ENCODE results near the gene HIVEP1. TPM values are rescaled to one million over a fixed set of nuclear protein-coding genes. Genes with fewer than 3 reads are reported as not detected.

HIVEP1 gene
- total RNA-seq, 1 donor from 2014 or later: 27.8 TPM

GRCh38 chr6:12014873-12015149, 2.7 kb downstream of the HIVEP1 start:
- no peak for DNase-seq (ENCODE audit: extremely low spot score, unreplicated experiment)
- Mint-ChIP-seq H3K9me3 (ENCODE audit: unreplicated experiment) (peaks cover 7% of the 10 kb centered on the region), H3K36me3 (ENCODE audit: unreplicated experiment) (peaks cover 23% of the 10 kb centered on the region), H3K4me3 (ENCODE audit: unreplicated experiment) (no peak overlapping the region), H3K27me3 (ENCODE audit: unreplicated experiment) (no peaks in the 10 kb centered on the region), H3K27ac (ENCODE audit: unreplicated experiment) (no peak overlapping the region), H3K4me1 (ENCODE audit: unreplicated experiment) (peaks cover 26% of the 10 kb centered on the region)
- no peak for TF ChIP-seq CTCF (IDR thresholded peaks at IDR 0.05)

GRCh38 chr6:12017263-12017662, 5.2 kb downstream of the HIVEP1 start:
- Mint-ChIP-seq H3K27ac (ENCODE audit: unreplicated experiment) (no peak overlapping the region), H3K27me3 (ENCODE audit: unreplicated experiment) (no peaks in the 10 kb centered on the region), H3K9me3 (ENCODE audit: unreplicated experiment) (peaks cover 7% of the 10 kb centered on the region), H3K4me1 (ENCODE audit: unreplicated experiment) (peaks cover 17% of the 10 kb centered on the region), H3K36me3 (ENCODE audit: unreplicated experiment) (peaks cover 36% of the 10 kb centered on the region), H3K4me3 (ENCODE audit: unreplicated experiment) (no peak overlapping the region)
- no peak for DNase-seq (ENCODE audit: extremely low spot score, unreplicated experiment)
- no peak for TF ChIP-seq CTCF (IDR thresholded peaks at IDR 0.05)

GRCh38 chr6:12017876-12018401, 5.8 kb downstream of the HIVEP1 start:
- peaks cover 17% of the 10 kb centered on the region for H3K4me1 Mint-ChIP-seq (ENCODE audit: unreplicated experiment)
- peaks cover 38% of the 10 kb centered on the region for H3K36me3 Mint-ChIP-seq (ENCODE audit: unreplicated experiment)
- no peak for TF ChIP-seq CTCF (IDR thresholded peaks at IDR 0.05)
- peaks cover 7% of the 10 kb centered on the region for H3K9me3 Mint-ChIP-seq (ENCODE audit: unreplicated experiment)
- no peak for DNase-seq (ENCODE audit: extremely low spot score, unreplicated experiment)
- no peak overlapping the region for H3K4me3 Mint-ChIP-seq (ENCODE audit: unreplicated experiment)
- H3K27me3 Mint-ChIP-seq (ENCODE audit: unreplicated experiment): no peaks in the 10 kb centered on the region
- H3K27ac Mint-ChIP-seq (ENCODE audit: unreplicated experiment): no peak overlapping the region

GRCh38 chr6:12020187-12020791, 8.2 kb downstream of the HIVEP1 start:
- no peak for TF ChIP-seq CTCF (IDR thresholded peaks at IDR 0.05)
- Mint-ChIP-seq H3K36me3 (ENCODE audit: unreplicated experiment) (peaks cover 39% of the 10 kb centered on the region), H3K9me3 (ENCODE audit: unreplicated experiment) (no peaks in the 10 kb centered on the region), H3K27ac (ENCODE audit: unreplicated experiment) (no peak overlapping the region), H3K4me1 (ENCODE audit: unreplicated experiment) (peaks cover 20% of the 10 kb centered on the region), H3K27me3 (ENCODE audit: unreplicated experiment) (no peaks in the 10 kb centered on the region), H3K4me3 (ENCODE audit: unreplicated experiment) (no peak overlapping the region)
- no peak for DNase-seq (ENCODE audit: extremely low spot score, unreplicated experiment)

GRCh38 chr6:12022481-12022880, 10.4 kb downstream of the HIVEP1 start:
- Mint-ChIP-seq H3K9me3 (ENCODE audit: unreplicated experiment) (no peaks in the 10 kb centered on the region), H3K4me1 (ENCODE audit: unreplicated experiment) (peaks cover 31% of the 10 kb centered on the region), H3K27ac (ENCODE audit: unreplicated experiment) (no peak overlapping the region), H3K36me3 (ENCODE audit: unreplicated experiment) (peaks cover 32% of the 10 kb centered on the region), H3K27me3 (ENCODE audit: unreplicated experiment) (no peaks in the 10 kb centered on the region), H3K4me3 (ENCODE audit: unreplicated experiment) (no peak overlapping the region)
- TF ChIP-seq CTCF (IDR thresholded peaks at IDR 0.05): no peak
- DNase-seq (ENCODE audit: extremely low spot score, unreplicated experiment): no peak
